Liver (tissue), 9 donors: ENCODE measurements around the gene CFTR. TPM values are rescaled to one million over a fixed set of nuclear protein-coding genes. Genes with fewer than 3 reads are reported as not detected.
A peak's percentile ranks its signal among the peaks of the same experiment; 100 is the strongest.

Experiments
- DNase-seq: peaks from one replicate; pipeline ENCODE4 v3.0.0-alpha.2; 2017; ENCODE audit warnings: low spot score
- H3K27ac ChIP-seq, 2 donors: one replicate each; pipeline ENCODE4 v1.7.0; 2013; ENCODE audit warnings: inconsistent platforms in 2 of 2, low read length in 2 of 2, control low read depth in 1 of 2, low read depth in 1 of 2, mild to moderate bottlenecking in 1 of 2
- H3K27me3 ChIP-seq, 4 donors: one replicate each; pipeline versions ENCODE4 v1.6.1 to v1.7.0; 2013; ENCODE audit warnings: low read length in 3 of 4, inconsistent platforms in 1 of 4, mild to moderate bottlenecking in 1 of 4, moderate library complexity in 1 of 4; ENCODE audit not compliant: control insufficient read depth in 4 of 4, insufficient read depth in 4 of 4
- H3K36me3 ChIP-seq, 4 donors: one replicate each; pipeline versions ENCODE4 v1.6.1 to v1.7.0; 2013; ENCODE audit warnings: low read length in 3 of 4, mild to moderate bottlenecking in 3 of 4, low read depth in 1 of 4, moderate library complexity in 1 of 4; ENCODE audit not compliant: control insufficient read depth in 4 of 4, insufficient read depth in 3 of 4
- H3K4me1 ChIP-seq, 4 donors: one replicate each; pipeline versions ENCODE4 v1.6.1 to v1.7.0; 2013; ENCODE audit warnings: low read length in 3 of 4, mild to moderate bottlenecking in 3 of 4, moderate library complexity in 1 of 4; ENCODE audit not compliant: control insufficient read depth in 4 of 4, insufficient read depth in 4 of 4
- H3K4me3 ChIP-seq, 3 donors: one replicate each; pipeline versions ENCODE4 v1.6.1 to v1.7.0; 2013; ENCODE audit warnings: low read length in 3 of 3, control low read depth in 1 of 3, low read depth in 1 of 3, mild to moderate bottlenecking in 1 of 3
- H3K9ac ChIP-seq, 2 donors: one replicate each; pipeline ENCODE4 v1.7.0; 2013; ENCODE audit warnings: low read length in 2 of 2, mild to moderate bottlenecking in 2 of 2, moderate library complexity in 2 of 2, control low read depth in 1 of 2, low read depth in 1 of 2
- H3K9me3 ChIP-seq, 4 donors: one replicate each; pipeline versions ENCODE4 v1.6.1 to v1.7.0; 2013; ENCODE audit warnings: low read length in 3 of 4; ENCODE audit not compliant: control insufficient read depth in 4 of 4
- EGR1 ChIP-seq, 2 donors: IDR thresholded peaks; 2 replicates each; pipeline ENCODE4 v1.6.1; 2016 to 2018; ENCODE audit warnings: antibody characterized with exemption in 2 of 2, low read depth in 2 of 2
- FOXA2 ChIP-seq: IDR thresholded peaks from 2 replicates; pipeline ENCODE4 v1.6.1; 2016; ENCODE audit warnings: antibody characterized with exemption
- JUND ChIP-seq, 2 donors: IDR thresholded peaks; 2 replicates each; pipeline ENCODE4 v1.6.1; 2016; ENCODE audit warnings: antibody characterized with exemption in 2 of 2
- RAD21 ChIP-seq, 2 donors: IDR thresholded peaks; 2 replicates each; pipeline ENCODE4 v1.6.1; 2016; ENCODE audit warnings: antibody characterized with exemption in 2 of 2, mild to moderate bottlenecking in 2 of 2
- YY1 ChIP-seq: IDR thresholded peaks from 2 replicates; pipeline ENCODE4 v1.6.1; 2016; ENCODE audit warnings: antibody characterized with exemption, mild to moderate bottlenecking
- WGBS: extraction: QIAGEN DNeasy Blood & Tissue Kit; methylation state at CpG from one replicate; pipeline ENCODE4 v1.1.7; 2013; 5-methylcytosine and 5-hydroxymethylcytosine counted together
- polyA plus RNA-seq, 2 donors: library from polyadenylated mRNA; stranded (reverse) in 1 of 2; unstranded in 1 of 2; fragments of 200-250 nt in 1 of 2; fragments of >200 nt in 1 of 2; fragmentation: Nextera tagmentation in 1 of 2; extraction: Ambion mirVana in 1 of 2; gene quantifications; one replicate each; pipeline versions ENCODE4 v1.2.1 to v1.2.3, GENCODE V29; 2013 to 2015
- total RNA-seq, 2 donors: library from RNA; depleted of rRNA; stranded (reverse); fragments of >200 nt; gene quantifications; one replicate each; pipeline ENCODE4 v1.2.3, GENCODE V29; 2014
- TF ChIP-seq, protein P1 (sequence below): fragments of 150-350 bp; IDR thresholded peaks from 2 replicates; pipeline ENCODE4 v1.5.1; 2017; ENCODE audit warnings: improper control_type of control experiment, low read depth, low read length; ENCODE audit not compliant: missing input control
- TF ChIP-seq, protein P2 (sequence below): IDR thresholded peaks from 2 replicates; pipeline ENCODE4 v1.6.1; 2016; ENCODE audit warnings: antibody characterized with exemption
- TF ChIP-seq, protein P3 (sequence below): IDR thresholded peaks from 2 replicates; pipeline ENCODE4 v1.6.1; 2016; ENCODE audit warnings: antibody characterized with exemption, mild to moderate bottlenecking
- TF ChIP-seq, protein P4 (sequence below): IDR thresholded peaks from 2 replicates; pipeline ENCODE4 v1.6.1; 2016; ENCODE audit warnings: antibody characterized with exemption
- donor health status: healthy.
- donor health status: healthy.
- donor health status: healthy.
- donor health status: healthy.
- donor health status: healthy.

Gene CFTR
- total and polyA plus RNA-seq, 4 donors: 0.75 to 10.5 (median 1.3) TPM

DNA sequence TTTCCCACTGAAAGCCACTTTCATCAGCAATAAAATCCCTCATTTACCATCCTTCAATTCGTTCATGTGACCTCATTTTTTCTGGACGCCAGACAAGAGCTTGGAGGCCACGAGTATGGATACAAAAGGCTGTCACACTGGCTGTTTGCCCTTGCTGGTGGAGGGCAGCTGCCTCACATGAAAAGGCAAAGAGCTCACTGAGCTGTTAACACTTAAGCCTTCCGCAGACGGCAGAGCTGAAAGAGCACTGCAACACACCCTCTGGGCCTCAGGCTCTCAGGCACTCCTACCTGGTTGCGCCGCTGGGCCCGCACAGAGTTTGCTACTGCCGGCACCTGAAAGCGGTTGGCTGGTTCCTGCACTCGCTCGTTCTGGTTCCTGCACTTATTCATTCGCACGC lies 193.5 kb downstream of the CFTR start:
- DNase-seq: no peak
- TF ChIP-seq JUND (IDR thresholded peaks at IDR 0.05) (no peak), RAD21 (IDR thresholded peaks at IDR 0.05) (no peak), EGR1 (IDR thresholded peaks at IDR 0.05; ENCODE audit: low read depth in 2 of 2) (no peak)
- TF ChIP-seq, protein P1, sequence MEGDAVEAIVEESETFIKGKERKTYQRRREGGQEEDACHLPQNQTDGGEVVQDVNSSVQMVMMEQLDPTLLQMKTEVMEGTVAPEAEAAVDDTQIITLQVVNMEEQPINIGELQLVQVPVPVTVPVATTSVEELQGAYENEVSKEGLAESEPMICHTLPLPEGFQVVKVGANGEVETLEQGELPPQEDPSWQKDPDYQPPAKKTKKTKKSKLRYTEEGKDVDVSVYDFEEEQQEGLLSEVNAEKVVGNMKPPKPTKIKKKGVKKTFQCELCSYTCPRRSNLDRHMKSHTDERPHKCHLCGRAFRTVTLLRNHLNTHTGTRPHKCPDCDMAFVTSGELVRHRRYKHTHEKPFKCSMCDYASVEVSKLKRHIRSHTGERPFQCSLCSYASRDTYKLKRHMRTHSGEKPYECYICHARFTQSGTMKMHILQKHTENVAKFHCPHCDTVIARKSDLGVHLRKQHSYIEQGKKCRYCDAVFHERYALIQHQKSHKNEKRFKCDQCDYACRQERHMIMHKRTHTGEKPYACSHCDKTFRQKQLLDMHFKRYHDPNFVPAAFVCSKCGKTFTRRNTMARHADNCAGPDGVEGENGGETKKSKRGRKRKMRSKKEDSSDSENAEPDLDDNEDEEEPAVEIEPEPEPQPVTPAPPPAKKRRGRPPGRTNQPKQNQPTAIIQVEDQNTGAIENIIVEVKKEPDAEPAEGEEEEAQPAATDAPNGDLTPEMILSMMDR: no peak
- no peaks in the 10 kb centered on the region for H3K27me3 ChIP-seq
- no peak overlapping the region for H3K27ac ChIP-seq
- H3K9ac ChIP-seq: no peak overlapping the region
- H3K4me1 ChIP-seq: peaks cover 0 to 13% (median 5%) of the 10 kb centered on the region in 4 donors
- 69% methylated on average over 14 of the region's 14 CpGs for WGBS
- H3K9me3 ChIP-seq: no peaks in the 10 kb centered on the region
- H3K36me3 ChIP-seq: no peaks in the 10 kb centered on the region
- H3K4me3 ChIP-seq: no peak overlapping the region

GRCh38 chr7:117673839-117674238 lies 194.0 kb downstream of the CFTR start:
- Histone ChIP-seq H3K4me1 (peaks cover 0 to 13% (median 5%) of the 10 kb centered on the region in 4 donors), H3K4me3 (no peak overlapping the region), H3K27ac (no peak overlapping the region), H3K36me3 (no peaks in the 10 kb centered on the region), H3K9me3 (no peaks in the 10 kb centered on the region), H3K27me3 (no peaks in the 10 kb centered on the region), H3K9ac (no peak overlapping the region)
- TF ChIP-seq RAD21 (IDR thresholded peaks at IDR 0.05) (peak; percentile 71 to 78), JUND (IDR thresholded peaks at IDR 0.05) (no peak), YY1 (no peak), FOXA2 (no peak)
- TF ChIP-seq, protein P2, sequence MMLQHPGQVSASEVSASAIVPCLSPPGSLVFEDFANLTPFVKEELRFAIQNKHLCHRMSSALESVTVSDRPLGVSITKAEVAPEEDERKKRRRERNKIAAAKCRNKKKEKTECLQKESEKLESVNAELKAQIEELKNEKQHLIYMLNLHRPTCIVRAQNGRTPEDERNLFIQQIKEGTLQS: no peak
- TF ChIP-seq, protein P3, sequence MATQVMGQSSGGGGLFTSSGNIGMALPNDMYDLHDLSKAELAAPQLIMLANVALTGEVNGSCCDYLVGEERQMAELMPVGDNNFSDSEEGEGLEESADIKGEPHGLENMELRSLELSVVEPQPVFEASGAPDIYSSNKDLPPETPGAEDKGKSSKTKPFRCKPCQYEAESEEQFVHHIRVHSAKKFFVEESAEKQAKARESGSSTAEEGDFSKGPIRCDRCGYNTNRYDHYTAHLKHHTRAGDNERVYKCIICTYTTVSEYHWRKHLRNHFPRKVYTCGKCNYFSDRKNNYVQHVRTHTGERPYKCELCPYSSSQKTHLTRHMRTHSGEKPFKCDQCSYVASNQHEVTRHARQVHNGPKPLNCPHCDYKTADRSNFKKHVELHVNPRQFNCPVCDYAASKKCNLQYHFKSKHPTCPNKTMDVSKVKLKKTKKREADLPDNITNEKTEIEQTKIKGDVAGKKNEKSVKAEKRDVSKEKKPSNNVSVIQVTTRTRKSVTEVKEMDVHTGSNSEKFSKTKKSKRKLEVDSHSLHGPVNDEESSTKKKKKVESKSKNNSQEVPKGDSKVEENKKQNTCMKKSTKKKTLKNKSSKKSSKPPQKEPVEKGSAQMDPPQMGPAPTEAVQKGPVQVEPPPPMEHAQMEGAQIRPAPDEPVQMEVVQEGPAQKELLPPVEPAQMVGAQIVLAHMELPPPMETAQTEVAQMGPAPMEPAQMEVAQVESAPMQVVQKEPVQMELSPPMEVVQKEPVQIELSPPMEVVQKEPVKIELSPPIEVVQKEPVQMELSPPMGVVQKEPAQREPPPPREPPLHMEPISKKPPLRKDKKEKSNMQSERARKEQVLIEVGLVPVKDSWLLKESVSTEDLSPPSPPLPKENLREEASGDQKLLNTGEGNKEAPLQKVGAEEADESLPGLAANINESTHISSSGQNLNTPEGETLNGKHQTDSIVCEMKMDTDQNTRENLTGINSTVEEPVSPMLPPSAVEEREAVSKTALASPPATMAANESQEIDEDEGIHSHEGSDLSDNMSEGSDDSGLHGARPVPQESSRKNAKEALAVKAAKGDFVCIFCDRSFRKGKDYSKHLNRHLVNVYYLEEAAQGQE: no peak
- TF ChIP-seq, protein P4, sequence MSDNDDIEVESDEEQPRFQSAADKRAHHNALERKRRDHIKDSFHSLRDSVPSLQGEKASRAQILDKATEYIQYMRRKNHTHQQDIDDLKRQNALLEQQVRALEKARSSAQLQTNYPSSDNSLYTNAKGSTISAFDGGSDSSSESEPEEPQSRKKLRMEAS: no peak
- TF ChIP-seq, protein P1: peak; percentile 40
- DNase-seq: no peak
